ENCODE results near the gene NCF4. TPM values are rescaled to one million over a fixed set of nuclear protein-coding genes. Genes with fewer than 3 reads are reported as not detected.

The NCF4 gene
- polyA plus RNA-seq, 2 donors: 4.2 to 7.0 TPM

- Histone ChIP-seq H3K9me3 (ENCODE audit: control insufficient read depth in 2 of 2, insufficient read depth in 1 of 2, low read depth in 1 of 2, low read length in 1 of 2) (no peaks in the 10 kb centered on the region), H3K4me3 (ENCODE audit: low read depth in 1 of 2, low read length in 2 of 2) (no peak overlapping the region), H3K4me1 (ENCODE audit: control insufficient read depth in 2 of 2, insufficient read depth in 2 of 2, low read length in 1 of 2) (peaks cover 0 to 2% of the 10 kb centered on the region in 2 donors), H3K36me3 (ENCODE audit: control insufficient read depth in 2 of 2, insufficient read depth in 2 of 2, low read length in 1 of 2) (no peaks in the 10 kb centered on the region), H3K27ac (ENCODE audit: low read depth in 2 of 2, low read length in 1 of 2) (no peak overlapping the region), H3K27me3 (ENCODE audit: control insufficient read depth in 1 of 2, insufficient read depth in 2 of 2, low read length in 2 of 2) (peaks cover 0 to 3% of the 10 kb centered on the region in 2 donors)
- 68 to 71% methylated on average over 7 of the region's 7 CpGs for WGBS, 2 donors
These were observed 24.7 kb downstream of the NCF4 start for GRCh38 chr22:36885474-36885873.

DNA sequence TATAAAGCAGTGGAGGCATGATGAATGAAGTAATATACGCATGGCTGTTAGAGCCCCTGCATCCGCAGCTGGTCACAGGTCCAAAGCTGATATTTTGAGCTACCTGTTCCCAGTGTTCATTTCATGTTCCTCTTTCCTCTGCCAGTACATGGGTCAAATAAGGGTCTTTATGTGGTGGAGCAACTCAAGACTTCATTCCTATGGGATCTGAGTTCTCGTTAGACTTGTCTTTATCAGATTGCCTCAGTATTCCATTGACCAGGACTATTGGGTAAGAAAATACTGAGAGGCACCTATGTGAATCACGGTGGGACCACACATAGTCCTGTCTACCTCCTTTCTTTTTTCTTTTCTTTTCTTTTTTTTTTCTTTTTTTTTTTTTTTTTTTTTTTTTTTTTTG is 25.2 kb downstream of the NCF4 start:
- H3K4me1 ChIP-seq (ENCODE audit: control insufficient read depth in 2 of 2, insufficient read depth in 2 of 2, low read length in 1 of 2): peaks cover 0 to 2% of the 10 kb centered on the region in 2 donors
- no peaks in the 10 kb centered on the region for H3K36me3 ChIP-seq (ENCODE audit: control insufficient read depth in 2 of 2, insufficient read depth in 2 of 2, low read length in 1 of 2)
- no peak overlapping the region for H3K4me3 ChIP-seq (ENCODE audit: low read depth in 1 of 2, low read length in 2 of 2)
- WGBS, 2 donors: 92 to 94% methylated on average over 4 of the region's 4 CpGs
- no peaks in the 10 kb centered on the region for H3K9me3 ChIP-seq (ENCODE audit: control insufficient read depth in 2 of 2, insufficient read depth in 1 of 2, low read depth in 1 of 2, low read length in 1 of 2)
- H3K27ac ChIP-seq (ENCODE audit: low read depth in 2 of 2, low read length in 1 of 2): no peak overlapping the region
- peaks cover 0 to 3% of the 10 kb centered on the region in 2 donors for H3K27me3 ChIP-seq (ENCODE audit: control insufficient read depth in 1 of 2, insufficient read depth in 2 of 2, low read length in 2 of 2)

DNA sequence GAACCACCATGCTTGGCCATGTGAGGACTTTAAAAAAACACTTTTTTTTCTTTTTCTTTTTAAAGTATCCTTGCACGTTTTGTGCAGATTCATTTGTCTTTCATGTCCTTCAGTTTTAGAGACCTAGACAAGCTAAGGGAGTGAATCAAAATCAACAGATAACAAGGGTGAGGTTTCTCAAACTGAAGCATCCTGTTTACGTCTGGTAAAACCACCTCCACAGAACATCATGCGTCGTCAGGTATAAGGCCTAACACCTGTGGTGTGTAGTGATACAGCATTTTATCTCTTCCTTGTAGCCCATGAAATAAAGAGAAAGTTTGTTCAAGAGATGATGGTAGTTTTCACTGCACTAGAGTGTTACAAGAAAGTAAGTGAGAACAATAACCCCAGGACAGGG is 26.4 kb downstream of the NCF4 start:
- no peaks in the 10 kb centered on the region for H3K36me3 ChIP-seq (ENCODE audit: control insufficient read depth in 2 of 2, insufficient read depth in 2 of 2, low read length in 1 of 2)
- no peaks in the 10 kb centered on the region for H3K9me3 ChIP-seq (ENCODE audit: control insufficient read depth in 2 of 2, insufficient read depth in 1 of 2, low read depth in 1 of 2, low read length in 1 of 2)
- H3K27me3 ChIP-seq (ENCODE audit: control insufficient read depth in 1 of 2, insufficient read depth in 2 of 2, low read length in 2 of 2): peaks cover 0 to 3% of the 10 kb centered on the region in 2 donors
- no peak overlapping the region for H3K27ac ChIP-seq (ENCODE audit: low read depth in 2 of 2, low read length in 1 of 2)
- 83% methylated on average over 4 of the region's 4 CpGs for WGBS, 2 donors
- no peak overlapping the region for H3K4me3 ChIP-seq (ENCODE audit: low read depth in 1 of 2, low read length in 2 of 2)
- peaks cover 0 to 2% of the 10 kb centered on the region in 2 donors for H3K4me1 ChIP-seq (ENCODE audit: control insufficient read depth in 2 of 2, insufficient read depth in 2 of 2, low read length in 1 of 2)

DNA sequence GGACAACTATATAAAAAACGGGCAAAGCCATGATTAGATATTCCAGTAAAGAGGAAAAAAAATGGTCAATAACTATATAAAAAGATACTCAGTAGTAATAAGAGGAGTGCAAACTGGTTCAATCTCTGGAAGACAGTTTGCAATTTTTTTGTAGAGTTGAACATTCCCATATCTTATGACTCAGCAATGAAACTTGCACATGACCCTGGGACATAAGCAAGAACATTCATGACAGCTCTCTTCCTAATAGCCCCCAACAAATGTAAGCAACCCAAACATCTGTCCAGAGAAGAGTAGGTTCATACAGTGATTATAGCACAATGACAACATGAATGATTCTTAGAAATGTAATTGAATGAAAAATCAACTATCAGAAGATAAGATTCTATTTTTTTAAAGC is 30.8 kb downstream of the NCF4 start:
- Histone ChIP-seq H3K27ac (ENCODE audit: low read depth in 2 of 2, low read length in 1 of 2) (no peak overlapping the region), H3K4me1 (ENCODE audit: control insufficient read depth in 2 of 2, insufficient read depth in 2 of 2, low read length in 1 of 2) (no peaks in the 10 kb centered on the region), H3K27me3 (ENCODE audit: control insufficient read depth in 1 of 2, insufficient read depth in 2 of 2, low read length in 2 of 2) (peaks cover 0 to 3% of the 10 kb centered on the region in 2 donors), H3K36me3 (ENCODE audit: control insufficient read depth in 2 of 2, insufficient read depth in 2 of 2, low read length in 1 of 2) (no peaks in the 10 kb centered on the region), H3K4me3 (ENCODE audit: low read depth in 1 of 2, low read length in 2 of 2) (no peak overlapping the region), H3K9me3 (ENCODE audit: control insufficient read depth in 2 of 2, insufficient read depth in 1 of 2, low read depth in 1 of 2, low read length in 1 of 2) (peaks cover 0 to 4% of the 10 kb centered on the region in 2 donors)
- WGBS, 2 donors: 65 to 75% methylated on average over 1 of the region's 1 CpG

GRCh38 chr22:36892292-36892691 is 31.5 kb downstream of the NCF4 start:
- Histone ChIP-seq H3K27ac (ENCODE audit: low read depth in 2 of 2, low read length in 1 of 2) (no peak overlapping the region), H3K4me1 (ENCODE audit: control insufficient read depth in 2 of 2, insufficient read depth in 2 of 2, low read length in 1 of 2) (no peaks in the 10 kb centered on the region), H3K36me3 (ENCODE audit: control insufficient read depth in 2 of 2, insufficient read depth in 2 of 2, low read length in 1 of 2) (no peaks in the 10 kb centered on the region), H3K9me3 (ENCODE audit: control insufficient read depth in 2 of 2, insufficient read depth in 1 of 2, low read depth in 1 of 2, low read length in 1 of 2) (peaks cover 0 to 4% of the 10 kb centered on the region in 2 donors), H3K4me3 (ENCODE audit: low read depth in 1 of 2, low read length in 2 of 2) (no peak overlapping the region), H3K27me3 (ENCODE audit: control insufficient read depth in 1 of 2, insufficient read depth in 2 of 2, low read length in 2 of 2) (peaks cover 0 to 3% of the 10 kb centered on the region in 2 donors)
- 24 to 25% methylated on average over 2 of the region's 2 CpGs for WGBS, 2 donors

GRCh38 chr22:36893262-36893661 is 32.5 kb downstream of the NCF4 start:
- Histone ChIP-seq H3K27ac (ENCODE audit: low read depth in 2 of 2, low read length in 1 of 2) (no peak overlapping the region), H3K27me3 (ENCODE audit: control insufficient read depth in 1 of 2, insufficient read depth in 2 of 2, low read length in 2 of 2) (peaks cover 0 to 3% of the 10 kb centered on the region in 2 donors), H3K4me1 (ENCODE audit: control insufficient read depth in 2 of 2, insufficient read depth in 2 of 2, low read length in 1 of 2) (no peaks in the 10 kb centered on the region), H3K4me3 (ENCODE audit: low read depth in 1 of 2, low read length in 2 of 2) (no peak overlapping the region), H3K9me3 (ENCODE audit: control insufficient read depth in 2 of 2, insufficient read depth in 1 of 2, low read depth in 1 of 2, low read length in 1 of 2) (peaks cover 0 to 4% of the 10 kb centered on the region in 2 donors), H3K36me3 (ENCODE audit: control insufficient read depth in 2 of 2, insufficient read depth in 2 of 2, low read length in 1 of 2) (no peaks in the 10 kb centered on the region)
- 74 to 77% methylated on average over 3 of the region's 3 CpGs for WGBS, 2 donors

- Histone ChIP-seq H3K27ac (ENCODE audit: low read depth in 2 of 2, low read length in 1 of 2) (no peak overlapping the region), H3K27me3 (ENCODE audit: control insufficient read depth in 1 of 2, insufficient read depth in 2 of 2, low read length in 2 of 2) (peaks cover 0 to 3% of the 10 kb centered on the region in 2 donors), H3K4me3 (ENCODE audit: low read depth in 1 of 2, low read length in 2 of 2) (no peak overlapping the region), H3K9me3 (ENCODE audit: control insufficient read depth in 2 of 2, insufficient read depth in 1 of 2, low read depth in 1 of 2, low read length in 1 of 2) (peaks cover 0 to 4% of the 10 kb centered on the region in 2 donors), H3K36me3 (ENCODE audit: control insufficient read depth in 2 of 2, insufficient read depth in 2 of 2, low read length in 1 of 2) (no peaks in the 10 kb centered on the region), H3K4me1 (ENCODE audit: control insufficient read depth in 2 of 2, insufficient read depth in 2 of 2, low read length in 1 of 2) (no peaks in the 10 kb centered on the region)
- WGBS, 2 donors: 76 to 83% methylated on average over 1 of the region's 1 CpG
These were observed 33.5 kb downstream of the NCF4 start for GRCh38 chr22:36894266-36894665.

DNA sequence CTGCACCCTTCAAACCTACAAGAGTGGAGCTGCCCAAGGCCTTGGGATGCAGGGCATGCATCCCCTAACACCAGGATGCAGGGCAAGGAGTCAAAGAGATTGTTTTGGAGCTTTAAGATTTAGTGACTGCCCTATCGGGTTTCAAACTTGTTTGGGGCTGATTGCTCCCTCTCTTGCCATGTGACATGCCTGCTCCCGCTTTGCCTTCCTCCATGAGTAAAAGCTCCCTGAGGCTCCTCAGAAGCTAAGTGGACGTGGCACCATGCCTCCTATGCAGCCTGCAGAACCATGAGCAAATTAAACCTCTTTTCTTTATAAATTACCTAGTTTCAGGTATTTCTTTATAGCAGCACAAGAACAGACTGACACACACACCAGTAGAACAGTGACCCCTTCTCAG is 36.8 kb downstream of the NCF4 start:
- Histone ChIP-seq H3K4me3 (ENCODE audit: low read depth in 1 of 2, low read length in 2 of 2) (no peak overlapping the region), H3K9me3 (ENCODE audit: control insufficient read depth in 2 of 2, insufficient read depth in 1 of 2, low read depth in 1 of 2, low read length in 1 of 2) (peaks cover 4 to 5% of the 10 kb centered on the region in 2 donors), H3K36me3 (ENCODE audit: control insufficient read depth in 2 of 2, insufficient read depth in 2 of 2, low read length in 1 of 2) (no peaks in the 10 kb centered on the region), H3K27ac (ENCODE audit: low read depth in 2 of 2, low read length in 1 of 2) (no peak overlapping the region), H3K27me3 (ENCODE audit: control insufficient read depth in 1 of 2, insufficient read depth in 2 of 2, low read length in 2 of 2) (no peaks in the 10 kb centered on the region), H3K4me1 (ENCODE audit: control insufficient read depth in 2 of 2, insufficient read depth in 2 of 2, low read length in 1 of 2) (peaks cover 0 to 3% of the 10 kb centered on the region in 2 donors)
- 53 to 62% methylated on average over 3 of the region's 3 CpGs for WGBS, 2 donors

DNA sequence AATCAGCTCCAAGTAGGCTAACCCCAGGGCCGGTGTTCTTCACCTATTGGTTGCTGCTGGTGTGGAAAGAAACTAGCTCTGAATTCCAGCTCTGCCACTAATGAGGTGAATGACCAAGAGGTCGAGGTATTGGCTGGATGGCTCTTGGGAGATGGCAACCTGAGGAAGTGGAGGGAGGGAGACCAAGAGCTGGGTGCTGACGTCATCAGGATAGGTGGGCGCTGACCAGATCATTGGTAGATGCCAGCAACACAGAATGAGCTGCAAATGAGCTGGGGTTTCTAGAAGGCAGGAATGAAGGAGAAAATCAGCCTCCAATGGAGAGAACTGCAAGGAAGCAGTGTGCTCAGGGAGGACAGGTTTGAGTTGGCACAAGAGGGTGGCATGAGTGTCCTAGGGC is 37.9 kb downstream of the NCF4 start:
- H3K4me3 ChIP-seq (ENCODE audit: low read depth in 1 of 2, low read length in 2 of 2): no peak overlapping the region
- WGBS, 2 donors: 78 to 83% methylated on average over 4 of the region's 4 CpGs
- H3K4me1 ChIP-seq (ENCODE audit: control insufficient read depth in 2 of 2, insufficient read depth in 2 of 2, low read length in 1 of 2): peaks cover 0 to 3% of the 10 kb centered on the region in 2 donors

GRCh38 chr22:36899498-36899897 is 38.7 kb downstream of the NCF4 start:
- Histone ChIP-seq H3K27ac (ENCODE audit: low read depth in 2 of 2, low read length in 1 of 2) (no peak overlapping the region), H3K4me1 (ENCODE audit: control insufficient read depth in 2 of 2, insufficient read depth in 2 of 2, low read length in 1 of 2) (peaks cover 0 to 3% of the 10 kb centered on the region in 2 donors), H3K27me3 (ENCODE audit: control insufficient read depth in 1 of 2, insufficient read depth in 2 of 2, low read length in 2 of 2) (no peaks in the 10 kb centered on the region), H3K9me3 (ENCODE audit: control insufficient read depth in 2 of 2, insufficient read depth in 1 of 2, low read depth in 1 of 2, low read length in 1 of 2) (peaks cover 4 to 5% of the 10 kb centered on the region in 2 donors), H3K36me3 (ENCODE audit: control insufficient read depth in 2 of 2, insufficient read depth in 2 of 2, low read length in 1 of 2) (no peaks in the 10 kb centered on the region), H3K4me3 (ENCODE audit: low read depth in 1 of 2, low read length in 2 of 2) (no peak overlapping the region)
- WGBS, 2 donors: 64 to 73% methylated on average over 1 of the region's 1 CpG

More for the DNA sequence above, 37.9 kb downstream of the NCF4 start:
- no peaks in the 10 kb centered on the region for H3K27me3 ChIP-seq (ENCODE audit: control insufficient read depth in 1 of 2, insufficient read depth in 2 of 2, low read length in 2 of 2)
- H3K9me3 ChIP-seq (ENCODE audit: control insufficient read depth in 2 of 2, insufficient read depth in 1 of 2, low read depth in 1 of 2, low read length in 1 of 2): peaks cover 4 to 5% of the 10 kb centered on the region in 2 donors
- H3K27ac ChIP-seq (ENCODE audit: low read depth in 2 of 2, low read length in 1 of 2): no peak overlapping the region
- H3K36me3 ChIP-seq (ENCODE audit: control insufficient read depth in 2 of 2, insufficient read depth in 2 of 2, low read length in 1 of 2): no peaks in the 10 kb centered on the region
